HCT116 (cell line): ENCODE results near the gene UBAP2.

Experiments used
- EZH2phosphoT487 ChIP-seq: fragments of 200-600 bp; IDR thresholded peaks from 2 replicates; pipeline ENCODE4 v1.6.1; 2018; ENCODE audit warnings: antibody characterized with exemption, borderline replicate concordance
- TF ChIP-seq, protein P1 (sequence below), 3 experiments: fragments of 200-600 bp in 1 of 3; sonication (generic) in 1 of 3; IDR thresholded peaks in 2 of 3; conservative IDR thresholded peaks in 1 of 3; 2 replicates each; pipeline ENCODE4 v1.5.1; 2012 to 2017; ENCODE audit warnings: low read depth in 2 of 3, low read length in 2 of 3, antibody characterized with exemption in 1 of 3, borderline replicate concordance in 1 of 3, control low read depth in 1 of 3, mild to moderate bottlenecking in 1 of 3, mixed read lengths in 1 of 3, mixed run types in 1 of 3, moderate library complexity in 1 of 3; ENCODE audit not compliant: insufficient read depth in 1 of 3

DNA sequence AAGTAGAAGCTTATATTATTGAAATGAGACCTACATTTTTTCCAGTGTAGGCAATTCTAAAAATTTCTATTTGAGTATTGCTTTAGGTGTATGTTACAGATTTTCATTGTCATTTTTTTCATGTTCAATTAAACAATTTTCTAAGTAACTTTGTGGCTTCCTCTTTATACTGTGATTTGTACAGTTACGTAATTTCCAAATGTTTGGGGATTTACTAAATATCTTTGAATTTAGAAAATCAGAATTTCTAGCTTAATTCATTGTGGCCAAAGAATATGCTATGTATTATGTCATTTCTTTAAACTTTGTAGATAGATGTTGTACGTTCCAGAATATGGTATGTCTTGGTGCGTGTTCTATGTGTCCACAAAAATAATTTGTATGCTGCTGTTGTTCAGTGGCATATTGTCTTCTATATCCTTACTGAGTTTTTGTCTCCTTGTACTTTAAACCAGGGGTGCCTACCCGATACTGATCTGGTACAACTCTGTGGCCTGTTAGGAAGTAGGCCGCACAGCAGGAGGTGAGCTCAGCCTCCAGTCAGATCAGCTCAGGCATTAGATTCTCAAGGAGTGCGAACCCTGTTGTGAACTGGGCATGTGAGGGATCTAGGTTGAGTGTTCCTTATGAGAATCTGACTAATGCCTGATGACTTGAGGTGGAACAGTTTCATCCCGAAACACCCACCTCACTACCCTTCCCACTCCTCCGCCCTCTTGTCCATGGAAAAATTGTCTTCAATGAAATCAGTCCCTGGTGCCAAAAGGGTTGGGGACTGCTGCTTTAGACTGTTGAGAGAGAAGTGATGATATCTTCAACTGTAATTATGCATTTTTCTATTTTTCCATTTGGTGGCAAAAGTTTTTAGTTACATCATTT lies 168.2 kb downstream of the UBAP2 start:
- TF ChIP-seq, protein P1, sequence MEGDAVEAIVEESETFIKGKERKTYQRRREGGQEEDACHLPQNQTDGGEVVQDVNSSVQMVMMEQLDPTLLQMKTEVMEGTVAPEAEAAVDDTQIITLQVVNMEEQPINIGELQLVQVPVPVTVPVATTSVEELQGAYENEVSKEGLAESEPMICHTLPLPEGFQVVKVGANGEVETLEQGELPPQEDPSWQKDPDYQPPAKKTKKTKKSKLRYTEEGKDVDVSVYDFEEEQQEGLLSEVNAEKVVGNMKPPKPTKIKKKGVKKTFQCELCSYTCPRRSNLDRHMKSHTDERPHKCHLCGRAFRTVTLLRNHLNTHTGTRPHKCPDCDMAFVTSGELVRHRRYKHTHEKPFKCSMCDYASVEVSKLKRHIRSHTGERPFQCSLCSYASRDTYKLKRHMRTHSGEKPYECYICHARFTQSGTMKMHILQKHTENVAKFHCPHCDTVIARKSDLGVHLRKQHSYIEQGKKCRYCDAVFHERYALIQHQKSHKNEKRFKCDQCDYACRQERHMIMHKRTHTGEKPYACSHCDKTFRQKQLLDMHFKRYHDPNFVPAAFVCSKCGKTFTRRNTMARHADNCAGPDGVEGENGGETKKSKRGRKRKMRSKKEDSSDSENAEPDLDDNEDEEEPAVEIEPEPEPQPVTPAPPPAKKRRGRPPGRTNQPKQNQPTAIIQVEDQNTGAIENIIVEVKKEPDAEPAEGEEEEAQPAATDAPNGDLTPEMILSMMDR (IDR thresholded peaks at IDR 0.05 in 2 of 3, conservative IDR thresholded peaks at IDR 0.05 in 1 of 3; ENCODE audit: borderline replicate concordance in 1 of 3, insufficient read depth in 1 of 3, low read depth in 2 of 3, low read length in 2 of 3), result no peak
- TF ChIP-seq EZH2phosphoT487, result no peak
